Caco-2 (cell line): ENCODE results near the gene CCDC124. TPM values are rescaled to one million over a fixed set of nuclear protein-coding genes. Genes with fewer than 3 reads are reported as not detected.
"Not testable (repeated sequence)": the region's sequence is repeated elsewhere in the genome, so short reads cannot be mapped to it uniquely, and the experiment has no call there.

Source experiments
- BruUV-seq: library from RNA; stranded (reverse); fragments of 400-500 nt; replicated peaks from 2 replicates; lab custom pipeline; 2021; lab: Mats Ljungman, UMichigan
- CTCF ChIA-PET: fragments of 300-600 bp; sonication (Branson Sonifier 250); formaldehyde crosslinking; loops from one replicate; lab custom pipeline; 2022; ENCODE audit warnings: antibody characterized with exemption; lab: Charles Lee
- POLR2A ChIA-PET: fragments of 300-600 bp; sonication (Branson Sonifier 250); formaldehyde crosslinking; loops from one replicate; lab custom pipeline; 2022; ENCODE audit warnings: antibody characterized with exemption; lab: Charles Lee
- DNase-seq, 2 experiments: peaks; one replicate each; pipeline versions ENCODE4 v3.0.0 to v3.0.0-alpha.2; 2020 to 2022
- H3K27me3 ChIP-seq: replicated peaks from 2 replicates; pipeline ENCODE4 v1.6.0; 2011; ENCODE audit warnings: low read length; ENCODE audit not compliant: control insufficient read depth, insufficient read depth
- H3K36me3 ChIP-seq: 2 replicates; pipeline ENCODE4 v1.5.1; 2011; ENCODE audit warnings: low read length; ENCODE audit not compliant: control insufficient read depth, insufficient read depth
- H3K4me1 ChIP-seq: fragments of 250-450 bp; sonication (Bioruptor Pico); 2 replicates; pipeline ENCODE4 v1.5.1; 2020; ENCODE audit warnings: mild to moderate bottlenecking
- H3K4me3 ChIP-seq: 2 replicates; pipeline ENCODE4 v1.5.1; 2011; ENCODE audit warnings: low read depth, mild to moderate bottlenecking, control low read depth, low read length
- H3K9me3 ChIP-seq: fragments of 250-450 bp; sonication (Bioruptor Pico); 2 replicates; pipeline ENCODE4 v1.5.1; 2020; ENCODE audit warnings: mild to moderate bottlenecking, moderate library complexity
- H3K27ac Mint-ChIP-seq: one replicate; pipeline ENCODE4 v1.8.0; 2022; ENCODE audit warnings: mixed read lengths; ENCODE audit not compliant: unreplicated experiment
- H3K27me3 Mint-ChIP-seq: one replicate; pipeline ENCODE4 v1.8.0; 2022; ENCODE audit warnings: mixed read lengths; ENCODE audit not compliant: insufficient read depth, unreplicated experiment
- H3K36me3 Mint-ChIP-seq: one replicate; pipeline ENCODE4 v1.8.0; 2022; ENCODE audit warnings: mild to moderate bottlenecking, mixed read lengths; ENCODE audit not compliant: insufficient read depth, unreplicated experiment
- H3K4me1 Mint-ChIP-seq: one replicate; pipeline ENCODE4 v1.8.0; 2022; ENCODE audit warnings: low read depth, mixed read lengths; ENCODE audit not compliant: unreplicated experiment
- H3K4me3 Mint-ChIP-seq: one replicate; pipeline ENCODE4 v1.8.0; 2022; ENCODE audit warnings: mild to moderate bottlenecking, moderate library complexity, mixed read lengths; ENCODE audit not compliant: unreplicated experiment
- H3K9me3 Mint-ChIP-seq: one replicate; pipeline ENCODE4 v1.8.0; 2022; ENCODE audit warnings: mixed read lengths; ENCODE audit not compliant: unreplicated experiment
- intact Hi-C: fragments of 100-400 bp; cut with micrococcal nuclease; formaldehyde crosslinking; loops from one replicate; pipeline ENCODE4 v1.10.0; 2022; ENCODE audit not compliant: unreplicated experiment
- total RNA-seq: library from RNA; stranded (reverse); gene quantifications from 2 replicates; pipeline ENCODE4 v1.2.3, GENCODE V29; 2022
- TF ChIP-seq, protein P1 (sequence below), 2 experiments: fragments of 200-600 bp in 1 of 2; IDR thresholded peaks; 1 replicate in 1 of 2; 2 replicates in 1 of 2; pipeline versions ENCODE4 v1.5.1 to v1.8.0; 2011 to 2022; ENCODE audit warnings: antibody characterized with exemption in 1 of 2, control low read depth in 1 of 2, inconsistent platforms in 1 of 2, low read depth in 1 of 2, low read length in 1 of 2, mild to moderate bottlenecking in 1 of 2, moderate library complexity in 1 of 2; ENCODE audit not compliant: insufficient read depth in 1 of 2, severe bottlenecking in 1 of 2, unreplicated experiment in 1 of 2

The CCDC124 gene
- total RNA-seq, 1 experiment from 2014 or later, result 73.3 TPM

DNA sequence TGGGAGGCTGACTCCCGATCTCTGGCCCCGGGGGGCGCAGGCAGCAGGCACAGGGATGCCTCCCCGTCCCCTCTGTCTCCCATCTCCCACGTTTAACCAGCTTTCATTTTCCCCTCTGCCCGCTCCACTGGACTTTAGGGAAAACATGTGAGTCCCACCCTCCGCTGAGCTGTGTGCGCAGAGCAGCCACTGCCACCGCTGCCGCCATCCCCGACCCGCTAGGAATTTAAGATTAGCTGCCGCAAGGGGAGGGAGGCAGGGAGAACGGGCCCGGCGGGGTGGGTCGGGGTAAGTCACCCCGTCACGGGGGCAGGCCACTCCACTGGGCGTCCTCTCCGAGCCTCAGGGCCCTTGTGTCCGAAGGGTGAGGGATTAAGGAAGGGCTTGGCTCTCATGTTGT is 49.6 kb downstream of the CCDC124 start:
- no peaks in the 10 kb centered on the region for H3K9me3 Mint-ChIP-seq
- TF ChIP-seq, protein P1, sequence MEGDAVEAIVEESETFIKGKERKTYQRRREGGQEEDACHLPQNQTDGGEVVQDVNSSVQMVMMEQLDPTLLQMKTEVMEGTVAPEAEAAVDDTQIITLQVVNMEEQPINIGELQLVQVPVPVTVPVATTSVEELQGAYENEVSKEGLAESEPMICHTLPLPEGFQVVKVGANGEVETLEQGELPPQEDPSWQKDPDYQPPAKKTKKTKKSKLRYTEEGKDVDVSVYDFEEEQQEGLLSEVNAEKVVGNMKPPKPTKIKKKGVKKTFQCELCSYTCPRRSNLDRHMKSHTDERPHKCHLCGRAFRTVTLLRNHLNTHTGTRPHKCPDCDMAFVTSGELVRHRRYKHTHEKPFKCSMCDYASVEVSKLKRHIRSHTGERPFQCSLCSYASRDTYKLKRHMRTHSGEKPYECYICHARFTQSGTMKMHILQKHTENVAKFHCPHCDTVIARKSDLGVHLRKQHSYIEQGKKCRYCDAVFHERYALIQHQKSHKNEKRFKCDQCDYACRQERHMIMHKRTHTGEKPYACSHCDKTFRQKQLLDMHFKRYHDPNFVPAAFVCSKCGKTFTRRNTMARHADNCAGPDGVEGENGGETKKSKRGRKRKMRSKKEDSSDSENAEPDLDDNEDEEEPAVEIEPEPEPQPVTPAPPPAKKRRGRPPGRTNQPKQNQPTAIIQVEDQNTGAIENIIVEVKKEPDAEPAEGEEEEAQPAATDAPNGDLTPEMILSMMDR (IDR thresholded peaks at IDR 0.05; ENCODE audit: insufficient read depth in 1 of 2, low read depth in 1 of 2, low read length in 1 of 2, severe bottlenecking in 1 of 2, unreplicated experiment in 1 of 2), result no peak
- ChIA-PET CTCF (interaction anchor here (0.6 kb wide), 1 partner anchor 127 kb away, joined by 3 read pairs; no protein-coding TSS in a partner anchor), POLR2A (no interaction called here)
- no peak overlapping the region for H3K4me3 Mint-ChIP-seq
- H3K27me3 ChIP-seq, result no peaks in the 10 kb centered on the region
- H3K36me3 Mint-ChIP-seq, result no peaks in the 10 kb centered on the region
- H3K27me3 Mint-ChIP-seq, result no peaks in the 10 kb centered on the region
- H3K4me1 Mint-ChIP-seq, result no peaks in the 10 kb centered on the region
- no peak overlapping the region for H3K4me3 ChIP-seq
- H3K9me3 ChIP-seq, result no peaks in the 10 kb centered on the region
- no peaks in the 10 kb centered on the region for H3K4me1 ChIP-seq
- intact Hi-C loops, result no loop called here
- BruUV-seq, result no TSS peak
- no peak overlapping the region for H3K27ac Mint-ChIP-seq
- H3K36me3 ChIP-seq, result no peaks in the 10 kb centered on the region
- no peak for DNase-seq

DNA sequence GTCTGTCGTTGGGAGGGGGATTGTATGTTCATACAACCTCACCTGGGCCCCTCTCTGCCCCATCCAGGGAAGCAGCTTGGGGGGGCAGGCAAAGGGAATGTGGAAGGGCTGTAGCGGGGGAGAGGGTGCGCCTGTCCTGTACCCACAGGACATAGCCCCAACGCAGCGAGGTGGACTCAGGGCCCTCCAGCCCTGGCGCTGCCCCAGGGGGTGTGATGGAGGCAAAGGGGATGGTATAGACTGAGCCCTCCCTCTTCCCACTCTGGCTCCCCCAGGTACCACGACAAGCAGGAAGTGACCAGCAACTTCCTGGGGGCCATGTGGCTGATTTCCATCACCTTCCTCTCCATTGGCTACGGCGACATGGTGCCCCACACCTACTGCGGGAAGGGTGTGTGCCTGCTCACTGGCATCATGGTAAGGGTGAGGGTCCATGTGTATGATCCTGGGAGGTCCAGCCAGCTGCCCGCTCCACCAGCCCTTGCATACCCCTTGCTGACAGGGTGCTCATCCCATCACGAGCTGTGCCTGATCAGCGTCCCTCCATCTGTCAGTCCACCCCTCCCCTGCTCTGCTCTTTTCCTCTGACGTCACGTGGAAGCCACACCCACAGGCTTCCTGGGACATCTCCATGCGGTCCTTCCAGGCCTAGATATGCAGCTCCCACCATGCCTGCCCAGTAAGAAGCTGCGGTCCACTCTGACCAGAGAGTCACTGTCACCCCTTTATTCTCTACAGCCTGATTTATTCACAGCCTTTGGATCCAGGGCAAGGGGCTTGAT is 52.4 kb downstream of the CCDC124 start:
- ChIA-PET POLR2A (interaction anchor here (0.6 kb wide), 1 partner anchor 457 kb away, joined by 4 read pairs; no protein-coding TSS in a partner anchor), CTCF (no interaction called here)
- Mint-ChIP-seq H3K36me3 (no peaks in the 10 kb centered on the region), H3K27me3 (no peaks in the 10 kb centered on the region), H3K4me1 (no peaks in the 10 kb centered on the region), H3K4me3 (no peak overlapping the region), H3K9me3 (no peaks in the 10 kb centered on the region), H3K27ac (no peak overlapping the region)
- intact Hi-C loops, result no loop called here
- Histone ChIP-seq H3K4me3 (no peak overlapping the region), H3K4me1 (no peaks in the 10 kb centered on the region), H3K36me3 (no peaks in the 10 kb centered on the region), H3K27me3 (no peaks in the 10 kb centered on the region), H3K9me3 (no peaks in the 10 kb centered on the region)
- no peak for DNase-seq
- TF ChIP-seq, protein P1 (IDR thresholded peaks at IDR 0.05; ENCODE audit: insufficient read depth in 1 of 2, low read depth in 1 of 2, low read length in 1 of 2, severe bottlenecking in 1 of 2, unreplicated experiment in 1 of 2), result no peak
- BruUV-seq, result no TSS peak

DNA sequence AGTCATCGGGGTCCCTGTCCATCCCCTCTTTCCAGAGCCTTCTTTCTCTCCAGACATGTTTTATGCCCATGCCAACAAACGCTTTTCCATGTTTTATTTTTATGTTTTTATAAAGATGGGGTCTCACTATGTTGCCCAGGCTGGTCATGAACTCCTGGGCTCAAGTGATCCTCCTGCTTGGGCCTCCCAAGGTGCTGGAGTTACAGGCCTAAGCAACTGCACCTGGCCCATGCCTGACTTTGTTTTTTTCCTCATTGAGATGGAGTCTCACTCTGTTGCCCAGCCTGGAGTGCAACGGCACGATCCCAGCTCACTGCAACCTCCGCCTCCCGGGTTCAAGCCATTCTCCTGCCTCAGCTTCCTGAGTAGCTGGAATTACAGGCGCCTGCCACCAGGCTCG is 53.8 kb downstream of the CCDC124 start:
- CTCF ChIA-PET, H3K27ac Mint-ChIP-seq, DNase-seq, BruUV-seq, intact Hi-C loops, H3K36me3 ChIP-seq, H3K9me3 Mint-ChIP-seq, H3K36me3 Mint-ChIP-seq, H3K4me3 Mint-ChIP-seq, POLR2A ChIA-PET, H3K27me3 Mint-ChIP-seq, H3K9me3 ChIP-seq, H3K27me3 ChIP-seq, H3K4me3 ChIP-seq, H3K4me1 ChIP-seq, H3K4me1 Mint-ChIP-seq: not testable (repeated sequence)
